IMR-90 (cell line): ENCODE results near the gene VCL. TPM values are rescaled to one million over a fixed set of nuclear protein-coding genes. Genes with fewer than 3 reads are reported as not detected.
"Not testable (repeated sequence)": the region's sequence is repeated elsewhere in the genome, so short reads cannot be mapped to it uniquely, and the experiment has no call there.

Experiments used
- ATAC-seq: fragments of 200-7000 bp; cut with Tn5 transposase; 2 replicates; pipeline ENCODE4 v1.9.1; 2020; ENCODE audit warnings: low read depth, mild to moderate bottlenecking, moderate library complexity
- BruUV-seq: library from RNA; stranded (reverse); fragments of 400-500 nt; replicated peaks from 2 replicates; lab custom pipeline; 2021; lab: Mats Ljungman, UMichigan
- CTCF ChIA-PET: fragments of 300-600 bp; formaldehyde crosslinking; extraction: SDS; loops from one replicate; lab custom pipeline; 2021; ENCODE audit warnings: antibody characterized with exemption; lab: Yijun Ruan, JAX
- POLR2A ChIA-PET: fragments of 300-600 bp; sonication (Branson Sonifier 250); formaldehyde crosslinking; loops from one replicate; lab custom pipeline; 2022; ENCODE audit warnings: antibody characterized with exemption; ENCODE audit not compliant: unreplicated experiment; lab: Charles Lee
- DNase-seq: peaks from one replicate; pipeline ENCODE4 v3.0.0; 2013
- H2AFZ ChIP-seq: replicated peaks from 2 replicates; pipeline ENCODE3; 2013; ENCODE audit warnings: low read length, mild to moderate bottlenecking; ENCODE audit not compliant: poor library complexity
- H2AK5ac ChIP-seq: 2 replicates; pipeline ENCODE4 v1.6.1; 2013; ENCODE audit warnings: low read depth, low read length, inconsistent platforms
- H2AK9ac ChIP-seq: replicated peaks from 2 replicates; pipeline ENCODE3; 2013; ENCODE audit warnings: mild to moderate bottlenecking, low read depth, low read length, moderate library complexity; ENCODE audit not compliant: poor library complexity
- H2BK120ac ChIP-seq: 2 replicates; pipeline ENCODE4 v1.6.1; 2013; ENCODE audit warnings: low read depth, low read length, inconsistent platforms
- H2BK15ac ChIP-seq: 3 replicates; pipeline ENCODE4 v1.6.1; 2013; ENCODE audit warnings: low read depth, low read length, inconsistent platforms
- H2BK20ac ChIP-seq: 2 replicates; pipeline ENCODE4 v1.6.1; 2013; ENCODE audit warnings: low read depth, mild to moderate bottlenecking, inconsistent platforms, low read length, moderate library complexity
- H2BK5ac ChIP-seq: 2 replicates; pipeline ENCODE4 v1.6.1; 2013; ENCODE audit warnings: mild to moderate bottlenecking, low read depth, low read length, inconsistent platforms; ENCODE audit not compliant: poor library complexity, severe bottlenecking
- H3K14ac ChIP-seq: replicated peaks from 2 replicates; pipeline ENCODE4 v1.6.1; 2013; ENCODE audit warnings: low read depth, low read length, inconsistent platforms
- H3K18ac ChIP-seq: 2 replicates; pipeline ENCODE4 v1.6.1; 2013; ENCODE audit warnings: low read depth, low read length, control low read depth
- H3K23ac ChIP-seq: 2 replicates; pipeline ENCODE4 v1.6.1; 2013; ENCODE audit warnings: low read depth, low read length, inconsistent platforms
- H3K27ac ChIP-seq: 2 replicates; pipeline ENCODE4 v1.5.1; 2013; ENCODE audit warnings: mild to moderate bottlenecking, control low read depth, low read length; ENCODE audit not compliant: insufficient read depth
- H3K27me3 ChIP-seq: 2 replicates; pipeline ENCODE4 v1.6.1; 2013; ENCODE audit warnings: low read length; ENCODE audit not compliant: control insufficient read depth, insufficient read depth
- H3K36me3 ChIP-seq: 2 replicates; pipeline ENCODE4 v1.6.1; 2013; ENCODE audit warnings: low read length, mixed read lengths; ENCODE audit not compliant: control insufficient read depth, insufficient read depth
- H3K4ac ChIP-seq: 2 replicates; pipeline ENCODE4 v1.6.1; 2013; ENCODE audit warnings: low read depth, low read length, inconsistent platforms
- H3K4me1 ChIP-seq: 2 replicates; pipeline ENCODE4 v1.6.1; 2013; ENCODE audit warnings: low read length, mixed read lengths; ENCODE audit not compliant: control insufficient read depth, insufficient read depth
- H3K4me2 ChIP-seq: 2 replicates; pipeline ENCODE4 v1.6.1; 2013; ENCODE audit warnings: low read depth, mild to moderate bottlenecking, control low read depth, low read length, moderate library complexity
- H3K4me3 ChIP-seq: 2 replicates; pipeline ENCODE4 v1.5.1; 2013; ENCODE audit warnings: low read depth, mild to moderate bottlenecking, control low read depth, low read length, moderate library complexity; ENCODE audit not compliant: insufficient read depth
- H3K56ac ChIP-seq: 2 replicates; pipeline ENCODE4 v1.6.1; 2013; ENCODE audit warnings: low read length, inconsistent platforms; ENCODE audit not compliant: insufficient read depth; ENCODE audit errors: extremely low read depth
- H3K79me1 ChIP-seq, 2 experiments: 2 replicates each; pipeline ENCODE4 v1.6.1; 2013; ENCODE audit warnings: low read length in 2 of 2, inconsistent platforms in 1 of 2, low read depth in 1 of 2
- H3K9ac ChIP-seq: 2 replicates; pipeline ENCODE4 v1.6.1; 2013; ENCODE audit warnings: low read depth, low read length, control low read depth
- H3K9me1 ChIP-seq: 2 replicates; pipeline ENCODE4 v1.6.1; 2013; ENCODE audit warnings: low read length, inconsistent platforms; ENCODE audit not compliant: insufficient read depth
- H3K9me3 ChIP-seq: 2 replicates; pipeline ENCODE4 v1.6.1; 2013; ENCODE audit warnings: low read length; ENCODE audit not compliant: control insufficient read depth, insufficient read depth
- H4K20me1 ChIP-seq: 2 replicates; pipeline ENCODE4 v1.6.1; 2013; ENCODE audit warnings: low read length, inconsistent platforms; ENCODE audit not compliant: insufficient read depth
- H4K5ac ChIP-seq: 2 replicates; pipeline ENCODE4 v1.6.1; 2013; ENCODE audit warnings: mild to moderate bottlenecking, low read depth, low read length, control low read depth
- H4K8ac ChIP-seq, 2 experiments: 2 replicates each; pipeline ENCODE4 v1.6.1; 2013; ENCODE audit warnings: low read depth in 2 of 2, low read length in 2 of 2, control low read depth in 1 of 2, inconsistent platforms in 1 of 2
- H4K91ac ChIP-seq: 2 replicates; pipeline ENCODE4 v1.6.1; 2013; ENCODE audit warnings: low read depth, low read length, inconsistent platforms; ENCODE audit not compliant: insufficient read depth
- CEBPB ChIP-seq: IDR thresholded peaks from 2 replicates; pipeline ENCODE4 v1.6.1; 2012; ENCODE audit warnings: low read depth, low read length, improper control_type of control experiment
- WGBS, 2 experiments: methylation state at CpG; one replicate each; pipeline versions ENCODE4 v1.1.5 to v1.1.7; 2013; ENCODE audit warnings: missing lambda C conversion rate in 2 of 2; ENCODE audit not compliant: insufficient read length in 1 of 2; ENCODE audit errors: extremely low coverage in 2 of 2; 5-methylcytosine and 5-hydroxymethylcytosine counted together
- dilution Hi-C: fragments of 300-500 bp; cut with HindIII; formaldehyde crosslinking; loops from one replicate; pipeline ENCODE4 v1.14.3; 2018; ENCODE audit warnings: low sequenced_read_pairs; ENCODE audit not compliant: unreplicated experiment
- in situ Hi-C: fragments of 300-500 bp; cut with MboI; formaldehyde crosslinking; loops from 3 replicates; pipeline ENCODE4 v1.14.3; 2019; ENCODE audit warnings: low sequenced_read_pairs, inconsistent platforms, mixed read lengths
- intact Hi-C: fragments of 100-400 bp; cut with micrococcal nuclease; formaldehyde crosslinking; loops from 2 replicates; pipeline ENCODE4 v1.10.0; 2022
- polyA plus RNA-seq, 3 experiments: library from polyadenylated mRNA; depleted of rRNA; stranded (reverse); fragments of >200 nt; gene quantifications; 2 replicates each; pipeline ENCODE4 v1.2.3, GENCODE V29; 2012; ENCODE audit warnings: low replicate concordance in 1 of 3
- total RNA-seq: library from RNA; depleted of rRNA; stranded (reverse); fragments of >200 nt; gene quantifications from 2 replicates; pipeline ENCODE4 v1.2.3, GENCODE V29; 2012

VCL gene
- total and polyA plus RNA-seq, 2 of the 4 experiments (the other 2 are of a cell fraction) = 227 to 283 TPM

DNA sequence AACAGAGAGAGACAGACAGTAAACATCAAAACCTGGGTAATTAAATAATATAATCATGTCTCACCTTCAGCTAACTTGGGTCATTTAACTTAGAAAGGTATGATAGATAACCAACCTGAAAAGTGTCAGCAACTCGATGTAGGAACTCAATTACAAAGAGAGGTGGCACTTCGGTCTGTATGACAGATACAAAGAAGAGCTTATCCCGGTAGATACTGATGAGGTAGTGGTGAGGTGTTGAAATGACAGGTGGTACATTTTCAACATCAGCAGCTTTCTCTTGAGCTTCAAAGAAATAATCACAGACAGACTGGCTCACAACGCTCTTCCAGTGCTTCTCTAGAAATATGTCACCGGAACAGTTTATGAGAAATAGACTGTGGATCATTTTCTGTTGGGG lies 140.1 kb downstream of the VCL start:
- intact Hi-C loops = no loop called here
- no TSS peak for BruUV-seq
- no peak overlapping the region for H2AK9ac ChIP-seq
- no peak overlapping the region for H3K56ac ChIP-seq
- peaks cover 20% of the 10 kb centered on the region for H3K36me3 ChIP-seq
- no peak for TF ChIP-seq CEBPB
- in situ Hi-C loops = no loop called here
- H4K20me1 ChIP-seq = peaks cover 7% of the 10 kb centered on the region
- no peak overlapping the region for H2BK20ac ChIP-seq
- H4K91ac ChIP-seq = no peak overlapping the region
- no peak for ATAC-seq
- no peak overlapping the region for H2AFZ ChIP-seq
- no peak overlapping the region for H3K18ac ChIP-seq
- H2BK15ac ChIP-seq = no peak overlapping the region
- no CpG with 5 or more reads among the region's 5 CpGs for WGBS, 2 experiments
- H3K79me1 ChIP-seq = peaks cover 14 to 27% of the 10 kb centered on the region in 2 experiments
- no peaks in the 10 kb centered on the region for H3K9me1 ChIP-seq
- dilution Hi-C loops = no loop called here
- H2AK5ac ChIP-seq = no peak overlapping the region
- H3K9ac ChIP-seq = no peak overlapping the region
- H4K8ac ChIP-seq = no peak overlapping the region
- H2BK5ac ChIP-seq = no peak overlapping the region
- POLR2A ChIA-PET = interaction anchor here (1.1 kb wide), 1 partner anchor 13 kb away, joined by 3 read pairs; the partner anchor contains the start of genes ADK and AP3M1
- no peak for DNase-seq
- H3K4me2 ChIP-seq = no peak overlapping the region
- no peak overlapping the region for H3K4me3 ChIP-seq
- CTCF ChIA-PET = no interaction called here
- H3K4ac ChIP-seq = no peak overlapping the region
- H3K27ac ChIP-seq = no peak overlapping the region
- no peaks in the 10 kb centered on the region for H3K4me1 ChIP-seq
- H3K27me3 ChIP-seq = no peaks in the 10 kb centered on the region
- H3K14ac ChIP-seq = no peak overlapping the region
- H3K9me3 ChIP-seq = no peaks in the 10 kb centered on the region
- no peak overlapping the region for H3K23ac ChIP-seq
- H2BK120ac ChIP-seq = no peak overlapping the region
- H4K5ac ChIP-seq = no peak overlapping the region

DNA sequence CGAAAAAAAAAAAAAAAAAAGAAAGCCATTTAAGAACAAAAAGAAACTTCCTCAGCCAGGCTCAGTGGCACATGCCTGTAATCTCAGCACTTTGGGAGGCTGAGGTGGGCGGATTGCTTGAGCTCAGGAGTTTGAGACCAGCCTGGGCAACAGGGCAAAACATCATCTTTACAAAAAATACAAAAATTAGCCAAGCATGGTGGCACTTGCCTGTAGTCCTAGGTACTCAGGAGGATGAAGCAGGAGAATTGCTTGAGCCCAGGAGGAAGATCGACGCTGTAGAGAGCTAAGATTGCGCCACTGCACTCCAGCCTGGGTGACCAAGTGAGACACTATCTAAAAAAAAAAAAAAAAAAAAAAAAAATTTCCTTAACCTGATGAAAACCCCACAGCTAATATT lies 140.7 kb downstream of the VCL start:
- H3K56ac ChIP-seq, H2BK15ac ChIP-seq, H4K8ac ChIP-seq, H3K4me2 ChIP-seq, dilution Hi-C loops, H2AK5ac ChIP-seq, H3K27me3 ChIP-seq, H2BK5ac ChIP-seq, H4K91ac ChIP-seq, H3K18ac ChIP-seq, H3K9ac ChIP-seq, H3K9me1 ChIP-seq, H2BK20ac ChIP-seq, H3K4ac ChIP-seq, H3K14ac ChIP-seq, CTCF ChIA-PET, BruUV-seq, H3K23ac ChIP-seq, H2AK9ac ChIP-seq, in situ Hi-C loops, intact Hi-C loops, H2BK120ac ChIP-seq, H3K4me1 ChIP-seq, DNase-seq, H3K27ac ChIP-seq, H2AFZ ChIP-seq, ATAC-seq, H3K9me3 ChIP-seq, H3K4me3 ChIP-seq, H4K5ac ChIP-seq, POLR2A ChIA-PET: not testable (repeated sequence)
- WGBS, 2 experiments = no CpG with 5 or more reads among the region's 5 CpGs
- Histone ChIP-seq H3K36me3 (peaks cover 15% of the 10 kb centered on the region), H4K20me1 (peaks cover 12% of the 10 kb centered on the region), H3K79me1 (peaks cover 18 to 33% of the 10 kb centered on the region in 2 experiments)
